K562 (cell line): ENCODE results near the gene LCE1F. TPM values are rescaled to one million over a fixed set of nuclear protein-coding genes. Genes with fewer than 3 reads are reported as not detected.

Experiments
- ATAC-seq: fragments of 200-7000 bp; cut with Tn5 transposase; 3 replicates; pipeline ENCODE4 v1.9.1; 2020; ENCODE audit warnings: moderate library complexity
- BruUV-seq: library from RNA; stranded (reverse); fragments of 400-500 nt; replicated peaks from 2 replicates; lab custom pipeline; 2021; lab: Mats Ljungman, UMichigan
- CTCF ChIA-PET: fragments of 300-600 bp; formaldehyde crosslinking; extraction: SDS; loops from one replicate; lab custom pipeline; 2021; ENCODE audit warnings: low intra/inter-chr PET ratio; lab: Yijun Ruan, JAX
- POLR2A ChIA-PET: fragments of 300-600, 350-650 bp; sonication (Branson Sonifier 250); formaldehyde crosslinking; extraction: SDS; loops from one replicate; lab custom pipeline; 2021; ENCODE audit warnings: antibody characterized with exemption, inconsistent platforms; lab: Yijun Ruan, JAX
- DNase-seq, 4 experiments: peaks; one replicate each; pipeline versions ENCODE4 v3.0.0 to v3.0.0-alpha.2; 2011 to 2018; ENCODE audit warnings: low spot score in 3 of 4, mixed read lengths in 3 of 4; ENCODE audit errors: extremely low read depth in 1 of 4
- FAIRE-seq: peaks from 2 replicates; lab custom pipeline; 2011; peaks lifted over from hg19 to GRCh38; lab: Jason Lieb, UNC
- H2AFZ ChIP-seq: 2 replicates; pipeline ENCODE4 v1.6.0; 2011; ENCODE audit warnings: low read depth, low read length, control low read depth, inconsistent platforms
- H3K27ac ChIP-seq: fragments of 200-600 bp; 3 replicates; pipeline ENCODE4 v1.8.0; 2011; ENCODE audit warnings: low read depth, mild to moderate bottlenecking, control low read depth, inconsistent platforms, low read length, moderate library complexity, mixed read lengths; ENCODE audit errors: extremely low read depth
- H3K27me3 ChIP-seq, 2 experiments: fragments of 300-600 bp in 1 of 2; 2 replicates in 1 of 2; 3 replicates in 1 of 2; pipeline versions ENCODE4 v1.6.0 to v1.8.0; 2011; ENCODE audit warnings: inconsistent platforms in 2 of 2, low read length in 2 of 2, mild to moderate bottlenecking in 1 of 2, mixed read lengths in 1 of 2, moderate library complexity in 1 of 2; ENCODE audit not compliant: control insufficient read depth in 2 of 2, insufficient read depth in 2 of 2
- H3K36me3 ChIP-seq: fragments of 300-600 bp; 3 replicates; pipeline ENCODE4 v1.8.0; 2011; ENCODE audit warnings: mild to moderate bottlenecking, low read length, inconsistent platforms; ENCODE audit not compliant: control insufficient read depth, insufficient read depth
- H3K4me1 ChIP-seq, 2 experiments: fragments of 200-600 bp in 1 of 2; replicated peaks in 1 of 2; 2 replicates in 1 of 2; 3 replicates in 1 of 2; pipeline versions ENCODE4 v1.5.1 to v1.8.0; 2011; ENCODE audit warnings: inconsistent platforms in 2 of 2, low read length in 2 of 2, mild to moderate bottlenecking in 1 of 2, mixed read lengths in 1 of 2, moderate library complexity in 1 of 2; ENCODE audit not compliant: control insufficient read depth in 2 of 2, insufficient read depth in 2 of 2
- H3K4me2 ChIP-seq: 2 replicates; pipeline ENCODE4 v1.6.1; 2011; ENCODE audit warnings: low read length, control low read depth, inconsistent platforms, mixed read lengths; ENCODE audit not compliant: insufficient read depth
- H3K4me3 ChIP-seq: fragments of 200-600 bp; sonication (generic), shearing (Covaris generic); 2 replicates; pipeline ENCODE4 v1.5.1; 2016; ENCODE audit warnings: control low read depth, inconsistent platforms
- H3K79me2 ChIP-seq: fragments of 200-600 bp; 3 replicates; pipeline ENCODE4 v1.8.0; 2011; ENCODE audit warnings: low read length, inconsistent platforms; ENCODE audit not compliant: control insufficient read depth, insufficient read depth
- H3K9ac ChIP-seq, 2 experiments: 2 replicates each; pipeline versions ENCODE4 v1.6.0 to v1.6.1; 2011; ENCODE audit warnings: low read depth in 2 of 2, low read length in 2 of 2, control low read depth in 1 of 2, inconsistent platforms in 1 of 2, mild to moderate bottlenecking in 1 of 2, mixed read lengths in 1 of 2; ENCODE audit not compliant: insufficient read depth in 1 of 2
- H3K9me1 ChIP-seq: one replicate; pipeline ENCODE4 v1.6.0; 2011; ENCODE audit warnings: inconsistent platforms, mild to moderate bottlenecking, low read length, moderate library complexity; ENCODE audit not compliant: control insufficient read depth, insufficient read depth
- H3K9me3 ChIP-seq: replicated peaks from 2 replicates; pipeline ENCODE4 v1.5.1; 2011; ENCODE audit warnings: low read depth, low read length, inconsistent platforms; ENCODE audit not compliant: control insufficient read depth, insufficient read depth
- H4K20me1 ChIP-seq: replicated peaks from 2 replicates; pipeline ENCODE4 v1.6.1; 2011; ENCODE audit warnings: low read length, inconsistent platforms, mixed read lengths; ENCODE audit not compliant: control insufficient read depth, insufficient read depth
- HDAC3 ChIP-seq: fragments of 450-650 bp; IDR thresholded peaks from 2 replicates; pipeline ENCODE4 v1.6.1; 2018; ENCODE audit warnings: borderline replicate concordance, mild to moderate bottlenecking, moderate library complexity; ENCODE audit not compliant: partially characterized antibody
- NELFE ChIP-seq: IDR thresholded peaks from 2 replicates; pipeline ENCODE4 v1.6.1; 2011; ENCODE audit warnings: mild to moderate bottlenecking; ENCODE audit not compliant: insufficient read depth, insufficient read length
- NUFIP1 ChIP-seq: fragments of 450-650 bp; IDR thresholded peaks from 2 replicates; pipeline ENCODE4 v1.6.1; 2018; ENCODE audit not compliant: partially characterized antibody
- RBBP5 ChIP-seq: fragments of 200-600 bp; sonication (generic); IDR thresholded peaks from 2 replicates; pipeline ENCODE4 v1.6.1; 2012; ENCODE audit warnings: borderline replicate concordance, mild to moderate bottlenecking, low read length, control low read depth, inconsistent platforms; ENCODE audit not compliant: insufficient read depth, poor library complexity, severe bottlenecking
- RBM25 ChIP-seq: fragments of 200-400 bp; formaldehyde crosslinking; IDR thresholded peaks from 2 replicates; pipeline ENCODE4 v1.6.1; 2018; ENCODE audit warnings: low read length, low read depth, moderate library complexity; ENCODE audit not compliant: severe bottlenecking
- STAT5B ChIP-seq: fragments of 250-450 bp; sonication (Bioruptor Pico); IDR thresholded peaks from 2 replicates; pipeline ENCODE4 v1.8.0; 2021; ENCODE audit warnings: mild to moderate bottlenecking, inconsistent platforms
- TAF9B ChIP-seq: fragments of 450-650 bp; IDR thresholded peaks from 2 replicates; pipeline ENCODE4 v1.6.1; 2018; ENCODE audit warnings: mild to moderate bottlenecking; ENCODE audit not compliant: partially characterized antibody
- TARDBP ChIP-seq: fragments of 450-650 bp; IDR thresholded peaks from 2 replicates; pipeline ENCODE4 v1.6.1; 2016
- TRIM24 ChIP-seq, 2 experiments: fragments of 450-650 bp; IDR thresholded peaks; 2 replicates each; pipeline ENCODE4 v1.6.1; 2016
- WHSC1 ChIP-seq: IDR thresholded peaks from one replicate; pipeline ENCODE4 v1.6.1; 2012; ENCODE audit warnings: low read length, control low read depth, inconsistent platforms
- ZNF561 ChIP-seq: fragments of 450-650 bp; formaldehyde crosslinking; conservative IDR thresholded peaks from 2 replicates; pipeline ENCODE4 v1.4.0; 2020; ENCODE audit warnings: mild to moderate bottlenecking, moderate library complexity
- ZNF668 ChIP-seq: fragments of 250-450 bp; sonication (Bioruptor Pico); IDR thresholded peaks from 2 replicates; pipeline ENCODE4 v1.8.0; 2022; ENCODE audit warnings: mild to moderate bottlenecking, inconsistent platforms
- ZNF830 ChIP-seq: fragments of 250-450 bp; sonication (Bioruptor Pico); IDR thresholded peaks from 2 replicates; pipeline ENCODE4 v1.5.0; 2021; ENCODE audit warnings: mild to moderate bottlenecking
- WGBS: fragments of 100-300 bp; shearing (Covaris generic); methylation state at CpG from one replicate; pipeline ENCODE4 v1.1.6; 2016; ENCODE audit warnings: low coverage, mixed read lengths; ENCODE audit not compliant: insufficient coverage; ENCODE audit errors: missing lambda C conversion rate; 5-methylcytosine and 5-hydroxymethylcytosine counted together
- in situ Hi-C: fragments of 300-500 bp; cut with MboI; formaldehyde crosslinking; loops from 4 replicates; pipeline ENCODE4 v1.15.0; 2018; ENCODE audit warnings: inconsistent platforms, mixed read lengths
- intact Hi-C: fragments of 100-400 bp; cut with micrococcal nuclease; formaldehyde crosslinking; loops from 2 replicates; pipeline ENCODE4 v1.14.2; 2022
- polyA plus RNA-seq, 8 experiments: library from polyadenylated mRNA; depleted of rRNA in 4 of 8; stranded (reverse) in 5 of 8; unstranded in 3 of 8; fragments of >200 nt; fragmentation: Nextera tagmentation in 2 of 8; fragmentation: Illumina TruSeq in 1 of 8; extraction: Ambion mirVana in 2 of 8; extraction: Trizol in 1 of 8; gene quantifications; 2 replicates each; pipeline versions ENCODE4 v1.2.1 to v1.2.3, GENCODE V29; 2011 to 2014; ENCODE audit warnings: inconsistent platforms in 1 of 8, missing spikeins in 1 of 8
- total RNA-seq, 7 experiments: library from RNA; depleted of rRNA in 6 of 7; stranded (reverse); fragments of >200 nt in 6 of 7; fragmentation: Illumina TruSeq in 2 of 7; extraction: Trizol in 2 of 7; gene quantifications; 2 replicates each; pipeline versions ENCODE4 v1.2.1 to v1.2.3, GENCODE V29; 2011 to 2021; ENCODE audit warnings: low replicate concordance in 1 of 7
- TF ChIP-seq, protein P1 (sequence below): fragments of 450-650 bp; IDR thresholded peaks from 2 replicates; pipeline ENCODE4 v1.6.1; 2016; ENCODE audit warnings: low read depth
- TF ChIP-seq, protein P2 (sequence below), 2 experiments: fragments of 250-450 bp in 1 of 2; fragments of 450-650 bp in 1 of 2; sonication (Bioruptor Pico) in 1 of 2; IDR thresholded peaks; 2 replicates each; pipeline versions ENCODE4 v1.6.1 to v1.8.0; 2016 to 2021; ENCODE audit warnings: mild to moderate bottlenecking in 2 of 2, moderate library complexity in 2 of 2, missing compliant biosample characterization in 1 of 2, missing genetic modification characterization in 1 of 2

Gene LCE1F
- total and polyA plus RNA-seq, 9 of the 15 experiments (the other 6 are each of a cell fraction or from before 2014, with no cell fraction given), result not detected

DNA sequence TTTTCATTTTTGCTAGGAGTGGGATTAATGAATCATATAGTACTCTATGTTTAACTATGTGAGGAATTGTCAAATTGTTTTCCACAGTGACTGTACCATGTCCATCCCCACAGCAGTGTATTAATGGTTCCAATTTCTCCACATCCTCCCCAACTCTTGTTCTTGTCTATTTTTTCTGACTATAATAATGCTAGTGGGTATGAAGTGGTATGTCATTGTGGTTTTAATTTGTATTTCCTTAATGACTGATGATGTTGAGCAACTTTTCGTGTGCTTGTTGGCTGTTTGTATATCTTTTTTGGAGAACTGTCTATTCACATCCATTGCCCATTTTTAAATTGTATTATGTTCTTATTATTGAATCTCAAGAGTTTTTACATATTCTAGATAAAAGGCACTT is 27.1 kb upstream of the LCE1F start:
- Histone ChIP-seq H3K9ac (no peak overlapping the region), H3K36me3 (no peaks in the 10 kb centered on the region), H3K79me2 (no peaks in the 10 kb centered on the region), H3K27me3 (no peaks in the 10 kb centered on the region), H3K4me3 (no peak overlapping the region), H2AFZ (no peak overlapping the region), H3K27ac (no peak overlapping the region), H4K20me1 (no peaks in the 10 kb centered on the region), H3K4me2 (no peak overlapping the region), H3K9me1 (no peaks in the 10 kb centered on the region), H3K9me3 (no peaks in the 10 kb centered on the region), H3K4me1 (no peaks in the 10 kb centered on the region)
- FAIRE-seq (no peak), ATAC-seq (no peak), DNase-seq (no peak)
- CTCF ChIA-PET, result no interaction called here
- POLR2A ChIA-PET, result no interaction called here
- no TSS peak for BruUV-seq
- in situ Hi-C loops (no loop called here), intact Hi-C loops (loop anchor here (10.0 kb wide), 1 partner anchor 93 kb away; no protein-coding TSS in a partner anchor)
- 0% methylated on average over 1 of the region's 1 CpG for WGBS
- TF ChIP-seq STAT5B (CRISPR knock-in tag), result no peak
- TF ChIP-seq NELFE, result no peak
- no peak for TF ChIP-seq ZNF561
- TF ChIP-seq, protein P1, sequence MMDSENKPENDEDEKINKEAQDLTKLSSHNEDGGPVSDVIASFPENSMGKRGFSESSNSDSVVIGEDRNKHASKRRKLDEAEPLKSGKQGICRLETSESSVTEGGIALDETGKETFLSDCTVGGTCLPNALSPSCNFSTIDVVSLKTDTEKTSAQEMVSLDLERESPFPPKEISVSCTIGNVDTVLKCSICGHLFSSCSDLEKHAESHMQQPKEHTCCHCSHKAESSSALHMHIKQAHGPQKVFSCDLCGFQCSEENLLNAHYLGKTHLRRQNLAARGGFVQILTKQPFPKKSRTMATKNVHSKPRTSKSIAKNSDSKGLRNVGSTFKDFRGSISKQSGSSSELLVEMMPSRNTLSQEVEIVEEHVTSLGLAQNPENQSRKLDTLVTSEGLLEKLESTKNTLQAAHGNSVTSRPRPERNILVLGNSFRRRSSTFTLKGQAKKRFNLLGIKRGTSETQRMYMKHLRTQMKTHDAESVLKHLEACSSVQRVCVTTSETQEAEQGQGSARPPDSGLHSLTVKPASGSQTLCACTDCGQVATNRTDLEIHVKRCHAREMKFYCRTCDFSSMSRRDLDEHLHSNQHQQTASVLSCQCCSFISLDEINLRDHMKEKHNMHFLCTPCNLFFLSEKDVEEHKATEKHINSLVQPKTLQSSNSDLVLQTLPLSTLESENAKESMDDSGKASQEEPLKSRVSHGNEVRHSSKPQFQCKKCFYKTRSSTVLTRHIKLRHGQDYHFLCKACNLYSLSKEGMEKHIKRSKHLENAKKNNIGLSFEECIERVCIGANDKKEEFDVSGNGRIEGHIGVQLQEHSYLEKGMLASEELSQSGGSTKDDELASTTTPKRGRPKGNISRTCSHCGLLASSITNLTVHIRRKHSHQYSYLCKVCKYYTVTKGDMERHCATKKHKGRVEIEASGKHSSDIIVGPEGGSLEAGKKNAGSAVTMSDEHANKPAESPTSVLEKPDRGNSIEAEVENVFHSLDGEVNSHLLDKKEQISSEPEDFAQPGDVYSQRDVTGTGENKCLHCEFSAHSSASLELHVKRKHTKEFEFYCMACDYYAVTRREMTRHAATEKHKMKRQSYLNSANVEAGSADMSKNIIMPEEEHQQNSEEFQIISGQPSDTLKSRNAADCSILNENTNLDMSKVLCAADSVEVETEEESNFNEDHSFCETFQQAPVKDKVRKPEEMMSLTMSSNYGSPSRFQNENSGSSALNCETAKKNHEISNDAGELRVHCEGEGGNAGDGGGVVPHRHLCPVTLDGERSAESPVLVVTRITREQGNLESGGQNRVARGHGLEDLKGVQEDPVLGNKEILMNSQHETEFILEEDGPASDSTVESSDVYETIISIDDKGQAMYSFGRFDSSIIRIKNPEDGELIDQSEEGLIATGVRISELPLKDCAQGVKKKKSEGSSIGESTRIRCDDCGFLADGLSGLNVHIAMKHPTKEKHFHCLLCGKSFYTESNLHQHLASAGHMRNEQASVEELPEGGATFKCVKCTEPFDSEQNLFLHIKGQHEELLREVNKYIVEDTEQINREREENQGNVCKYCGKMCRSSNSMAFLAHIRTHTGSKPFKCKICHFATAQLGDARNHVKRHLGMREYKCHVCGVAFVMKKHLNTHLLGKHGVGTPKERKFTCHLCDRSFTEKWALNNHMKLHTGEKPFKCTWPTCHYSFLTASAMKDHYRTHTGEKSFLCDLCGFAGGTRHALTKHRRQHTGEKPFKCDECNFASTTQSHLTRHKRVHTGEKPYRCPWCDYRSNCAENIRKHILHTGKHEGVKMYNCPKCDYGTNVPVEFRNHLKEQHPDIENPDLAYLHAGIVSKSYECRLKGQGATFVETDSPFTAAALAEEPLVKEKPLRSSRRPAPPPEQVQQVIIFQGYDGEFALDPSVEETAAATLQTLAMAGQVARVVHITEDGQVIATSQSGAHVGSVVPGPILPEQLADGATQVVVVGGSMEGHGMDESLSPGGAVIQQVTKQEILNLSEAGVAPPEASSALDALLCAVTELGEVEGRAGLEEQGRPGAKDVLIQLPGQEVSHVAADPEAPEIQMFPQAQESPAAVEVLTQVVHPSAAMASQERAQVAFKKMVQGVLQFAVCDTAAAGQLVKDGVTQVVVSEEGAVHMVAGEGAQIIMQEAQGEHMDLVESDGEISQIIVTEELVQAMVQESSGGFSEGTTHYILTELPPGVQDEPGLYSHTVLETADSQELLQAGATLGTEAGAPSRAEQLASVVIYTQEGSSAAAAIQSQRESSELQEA, result no peak
- no peak for TF ChIP-seq ZNF830 (CRISPR knock-in tag)
- TF ChIP-seq RBM25, result no peak
- no peak for TF ChIP-seq RBBP5
- TF ChIP-seq WHSC1, result no peak
- TF ChIP-seq HDAC3, result no peak
- TF ChIP-seq, protein P2, sequence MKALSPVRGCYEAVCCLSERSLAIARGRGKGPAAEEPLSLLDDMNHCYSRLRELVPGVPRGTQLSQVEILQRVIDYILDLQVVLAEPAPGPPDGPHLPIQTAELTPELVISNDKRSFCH (CRISPR knock-in tag; IDR thresholded peaks at IDR 0.05), result no peak
- TF ChIP-seq, protein P2 (tag; IDR thresholded peaks at IDR 0.05), result no peak
- TF ChIP-seq TARDBP, result no peak
- TF ChIP-seq TRIM24 (IDR thresholded peaks at IDR 0.05), result no peak
- no peak for TF ChIP-seq NUFIP1
- no peak for TF ChIP-seq TAF9B
- no peak for TF ChIP-seq ZNF668 (CRISPR knock-in tag)
